Astrocyte of the hippocampus (primary cell): ENCODE measurements around the gene FBXL4.

Source experiments
- DNase-seq: peaks from one replicate; pipeline ENCODE4 v3.0.0; 2011; ENCODE audit warnings: low read depth, low spot score

Gene FBXL4

GRCh38 chr6:98887650-98888049 lies 60.1 kb downstream of the FBXL4 start:
- DNase-seq: no peak

GRCh38 chr6:98885330-98885729 lies 62.4 kb downstream of the FBXL4 start:
- DNase-seq: no peak

GRCh38 chr6:98880486-98880885 lies 67.3 kb downstream of the FBXL4 start:
- DNase-seq: no peak

DNA sequence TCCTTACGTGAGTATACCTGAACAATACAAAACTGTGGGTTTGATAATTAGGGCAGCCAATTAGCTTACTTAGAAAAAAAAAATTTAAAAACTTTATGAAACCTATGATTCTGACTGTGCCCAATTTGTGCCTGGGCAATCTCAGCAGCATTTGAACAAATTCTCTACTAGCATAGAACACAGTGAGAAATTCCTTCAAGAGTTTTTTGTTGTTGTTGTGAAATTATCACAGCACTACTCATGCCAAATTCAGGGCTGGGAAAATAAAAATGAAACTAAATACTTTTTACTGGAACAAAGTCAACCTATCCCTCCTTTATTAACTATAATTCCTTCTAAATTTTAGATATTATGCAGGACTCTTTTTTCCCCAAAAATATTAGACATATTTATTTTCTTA lies 70.5 kb downstream of the FBXL4 start:
- DNase-seq: no peak

DNA sequence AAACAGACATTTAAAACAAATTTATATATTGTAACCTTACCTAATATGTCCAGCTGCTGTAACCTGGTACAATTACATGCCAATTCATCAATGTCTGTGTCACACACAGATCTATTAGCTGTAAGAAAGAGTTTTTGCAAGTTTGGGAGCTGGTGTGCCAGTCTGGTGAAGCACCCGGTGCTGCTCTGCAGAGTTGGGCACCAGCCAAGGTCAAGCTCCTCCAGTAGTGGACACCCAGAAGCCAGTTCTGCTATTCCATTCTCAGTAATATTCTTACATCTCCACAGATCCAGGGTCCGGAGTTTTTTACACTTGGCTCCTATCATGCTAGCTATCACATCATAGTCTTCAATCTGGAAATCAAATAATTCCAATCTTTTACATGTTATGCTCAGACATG lies 72.4 kb downstream of the FBXL4 start:
- DNase-seq: no peak

DNA sequence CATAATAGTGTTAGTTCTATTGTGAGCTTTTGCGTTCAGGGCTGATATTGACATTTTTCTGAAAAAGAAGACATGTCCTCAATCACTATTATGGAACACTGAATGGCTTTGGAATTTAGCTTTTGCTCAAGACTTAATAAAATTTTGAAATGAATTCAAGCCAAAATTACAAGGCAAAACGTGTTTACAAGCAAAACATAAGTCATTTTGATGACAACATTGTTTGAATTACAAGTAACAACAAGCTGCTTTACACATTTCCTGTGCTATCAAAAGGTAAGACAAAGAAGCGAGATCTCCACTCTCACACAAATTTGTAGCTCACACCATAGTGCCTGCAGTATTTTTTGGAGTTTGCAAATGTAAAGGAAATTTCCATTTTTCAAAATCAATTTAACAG lies 75.9 kb downstream of the FBXL4 start:
- no peak for DNase-seq

- DNase-seq: peak; percentile 65
Observed at GRCh38 chr6:98871057-98871456, 76.7 kb downstream of the FBXL4 start.

DNA sequence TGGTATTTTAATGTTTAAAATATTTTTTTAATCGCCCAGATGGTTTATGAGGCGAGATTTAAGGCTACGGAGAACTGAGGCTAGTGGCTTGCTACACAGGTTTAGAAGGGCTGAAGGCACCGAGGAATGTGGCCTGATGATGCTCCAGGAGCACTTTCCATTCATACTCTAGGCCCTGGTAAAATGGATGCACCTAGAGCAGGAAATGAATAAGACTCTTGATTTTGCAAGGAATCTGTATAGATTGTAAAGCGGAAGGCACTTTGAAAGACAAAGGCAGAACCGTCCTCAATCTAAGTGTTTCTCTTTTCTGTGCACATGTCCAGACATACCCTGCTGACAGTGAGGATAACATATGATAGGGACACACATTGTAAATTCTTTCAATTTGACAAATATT lies 83.2 kb downstream of the FBXL4 start:
- no peak for DNase-seq

GRCh38 chr6:98848539-98849242 lies 99.1 kb downstream of the FBXL4 start:
- DNase-seq: no peak

GRCh38 chr6:98847779-98848538 lies 99.8 kb downstream of the FBXL4 start:
- DNase-seq: no peak

DNA sequence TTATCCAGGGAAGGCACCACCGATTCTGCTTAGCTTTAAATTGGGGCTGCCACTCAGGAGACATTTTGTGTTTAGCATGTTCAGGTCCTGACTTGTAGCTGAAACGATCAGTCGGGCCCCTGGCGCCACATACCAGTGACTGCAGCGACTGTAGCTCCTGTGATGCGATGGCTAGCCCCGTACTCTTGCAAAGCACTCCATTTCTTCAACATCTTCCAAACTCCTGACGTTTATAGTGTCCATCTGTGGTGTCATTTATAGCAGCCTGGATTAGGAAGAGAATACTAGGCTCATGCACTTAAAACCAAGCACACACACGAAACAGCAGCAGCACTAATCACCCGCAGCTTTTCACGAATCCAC lies 100.3 kb downstream of the FBXL4 start:
- DNase-seq: no peak

DNA sequence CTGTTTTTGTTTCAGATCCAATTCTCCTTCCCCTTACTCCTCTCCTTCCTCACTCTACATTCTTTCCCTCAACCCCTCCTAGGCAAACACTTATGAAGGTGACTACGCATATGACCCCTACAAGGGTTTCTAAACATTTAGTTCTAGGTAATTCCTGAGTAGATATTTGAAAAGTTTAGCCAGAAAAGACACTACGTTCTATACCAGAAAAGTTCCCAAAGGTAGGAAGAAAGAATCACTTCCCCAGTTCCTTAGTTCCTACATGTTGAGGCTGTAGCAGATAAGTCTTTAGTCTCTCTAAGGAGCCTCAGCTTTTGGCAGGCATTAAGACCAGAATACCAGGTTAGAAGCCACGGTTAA lies 101.7 kb downstream of the FBXL4 start:
- no peak for DNase-seq

GRCh38 chr6:98845211-98846020 lies 102.3 kb downstream of the FBXL4 start:
- peak; percentile 96 for DNase-seq

DNA sequence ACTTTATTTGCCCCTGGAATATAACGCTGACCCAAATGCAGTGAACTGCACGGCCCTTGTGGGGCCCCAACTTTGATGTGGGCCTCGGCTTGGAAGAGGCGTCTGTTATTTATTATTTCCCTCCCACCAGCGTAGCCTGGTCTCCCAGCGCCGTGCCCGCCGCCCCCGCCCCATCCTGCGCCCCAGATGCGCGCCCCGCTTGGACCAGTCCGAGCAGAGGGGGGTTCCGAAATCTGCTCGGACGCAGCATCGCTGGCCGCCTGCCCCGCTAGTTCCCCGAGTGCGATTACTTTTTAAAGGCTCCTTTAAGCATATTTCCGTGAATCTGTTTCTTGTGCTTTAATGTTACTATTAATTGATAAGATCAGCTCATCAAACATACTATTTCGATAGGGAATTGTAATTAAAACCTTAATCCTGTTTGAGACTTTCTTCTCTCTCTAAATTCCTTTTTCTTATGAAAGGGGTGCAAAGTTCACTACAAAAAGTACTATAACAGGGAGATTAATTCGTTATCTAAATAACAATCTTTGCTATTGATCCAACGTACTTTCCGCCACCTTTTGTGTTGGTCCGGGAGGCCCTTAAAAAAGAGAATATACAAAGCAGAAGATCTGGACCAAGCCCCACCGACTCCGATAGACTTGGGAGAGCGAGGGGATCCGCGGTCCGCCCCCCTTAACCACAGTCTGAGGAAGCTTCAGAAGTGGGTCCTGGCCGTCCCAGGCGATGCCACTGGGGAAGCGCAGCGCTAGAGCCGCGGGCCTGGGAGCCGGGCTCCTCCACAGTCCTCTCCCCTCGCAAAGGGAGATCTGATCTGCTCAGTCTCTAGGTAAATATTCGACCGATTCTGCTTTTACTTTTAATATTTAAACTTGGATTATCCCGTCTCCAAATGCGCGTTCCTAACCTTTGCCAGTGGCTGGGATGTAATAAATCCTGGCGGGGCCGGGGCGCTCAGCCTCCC lies 103.2 kb downstream of the FBXL4 start:
- DNase-seq: peak; percentile 74

GRCh38 chr6:98843271-98844243 lies 104.2 kb downstream of the FBXL4 start:
- DNase-seq: peak; percentile 72

- DNase-seq: peak; percentile 77
Observed at GRCh38 chr6:98842342-98843180, 105.2 kb downstream of the FBXL4 start.

GRCh38 chr6:98841621-98842341 lies 106.0 kb downstream of the FBXL4 start:
- DNase-seq: peak; percentile 65

DNA sequence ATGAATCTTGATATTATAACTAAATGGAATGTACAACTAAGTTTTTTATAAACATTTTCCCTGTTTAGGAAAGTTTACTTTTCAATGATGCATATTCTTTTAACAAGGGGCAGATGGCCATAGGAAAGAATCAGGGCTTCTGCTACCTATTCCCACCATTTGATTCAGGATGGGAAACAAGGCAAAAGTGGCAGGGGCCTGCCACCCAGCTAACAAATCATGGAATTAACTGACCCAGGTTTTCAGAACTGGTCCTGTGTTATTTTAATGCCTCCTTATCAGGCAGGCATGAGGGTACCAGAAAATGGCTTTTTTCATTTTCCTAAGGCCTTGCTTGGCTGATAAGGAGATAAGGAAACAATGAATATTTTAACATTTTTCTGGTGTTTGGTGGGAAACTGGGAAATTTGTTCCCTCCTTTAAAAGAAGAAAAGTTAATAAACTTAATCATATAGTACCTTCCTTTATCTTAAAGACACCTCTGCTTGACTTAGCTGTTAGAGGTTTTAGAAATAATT lies 106.7 kb downstream of the FBXL4 start:
- peak; percentile 45 for DNase-seq
